Prostate gland (tissue), 2 donors: ENCODE data around the gene APBB3. TPM values are rescaled to one million over a fixed set of nuclear protein-coding genes. Genes with fewer than 3 reads are reported as not detected.
"Not testable (repeated sequence)": the region's sequence is repeated elsewhere in the genome, so short reads cannot be mapped to it uniquely, and the experiment has no call there.

Experiments
- DNase-seq: peaks from one replicate; pipeline ENCODE4 v3.0.0-alpha.2; 2019; ENCODE audit warnings: low spot score
- H3K27ac ChIP-seq, 2 donors: fragments of 200-600 bp; sonication (generic); 2 replicates each; pipeline ENCODE4 v1.5.1; 2017 to 2019
- H3K27me3 ChIP-seq: fragments of 200-600 bp; sonication (generic); replicated peaks from 2 replicates; pipeline ENCODE4 v1.5.1; 2019; ENCODE audit not compliant: insufficient read depth
- H3K36me3 ChIP-seq, 2 donors: fragments of 200-600 bp; sonication (generic); 1 replicate in 1 of 2; 2 replicates in 1 of 2; pipeline versions ENCODE4 v1.5.1 to v1.8.1; 2017 to 2019
- H3K4me1 ChIP-seq: fragments of 200-600 bp; sonication (generic); replicated peaks from 2 replicates; pipeline ENCODE4 v1.5.1; 2019
- H3K4me3 ChIP-seq, 2 donors: fragments of 200-600 bp; sonication (generic); 2 replicates each; pipeline ENCODE4 v1.5.1; 2017 to 2019
- H3K9me3 ChIP-seq: fragments of 200-600 bp; sonication (generic); 2 replicates; pipeline ENCODE4 v1.5.1; 2017
- POLR2A ChIP-seq: fragments of 450-650 bp; IDR thresholded peaks from one replicate; pipeline ENCODE4 v1.6.1; 2016; ENCODE audit warnings: antibody characterized with exemption, mild to moderate bottlenecking
- POLR2AphosphoS5 ChIP-seq: sonication (generic); formaldehyde crosslinking; IDR thresholded peaks from one replicate; pipeline ENCODE4 v1.6.1; 2017; ENCODE audit warnings: antibody characterized with exemption
- WGBS: methylation state at CpG from one replicate; pipeline ENCODE4 v1.1.5; 2018; 5-methylcytosine and 5-hydroxymethylcytosine counted together
- intact Hi-C: fragments of 100-400 bp; cut with DNase I; formaldehyde crosslinking; loops from one replicate; pipeline ENCODE4 v1.14.2; 2022
- total RNA-seq, 2 donors: library from RNA; depleted of rRNA; stranded (reverse); fragments of >200 nt; gene quantifications; one replicate each; pipeline ENCODE4 v1.1.0, GENCODE V29; 2016
- TF ChIP-seq, protein P1 (sequence below), 4 experiments: fragments of 200-600 bp in 2 of 4; fragments of 450-650 bp in 2 of 4; sonication (generic) in 2 of 4; IDR thresholded peaks; 1 replicate in 3 of 4; 2 replicates in 1 of 4; pipeline ENCODE4 v1.5.1; 2016 to 2019; ENCODE audit warnings: antibody characterized with exemption in 4 of 4, mild to moderate bottlenecking in 2 of 4, moderate library complexity in 2 of 4

Gene APBB3
- total RNA-seq, 2 donors from 2014 or later, result 23.7 to 70.7 TPM

DNA sequence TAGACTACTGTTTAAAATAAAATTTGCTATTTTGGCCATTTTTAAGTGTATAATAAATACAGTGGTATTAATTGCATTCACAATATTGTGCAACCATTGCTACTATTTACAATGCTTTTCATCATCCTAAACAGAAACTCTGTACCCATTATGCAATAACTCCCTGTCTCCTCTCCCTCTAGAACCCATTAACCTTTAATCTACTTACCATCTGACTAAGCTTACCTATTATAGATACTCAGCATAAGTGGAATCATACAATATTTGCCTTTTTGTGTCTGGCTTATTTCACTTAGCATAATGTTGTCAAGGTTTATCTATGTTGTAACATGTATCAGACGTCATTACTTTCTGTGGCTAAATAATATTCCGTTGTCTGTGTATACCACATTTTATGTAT, 42.6 kb upstream of the APBB3 start:
- TF ChIP-seq, protein P1, sequence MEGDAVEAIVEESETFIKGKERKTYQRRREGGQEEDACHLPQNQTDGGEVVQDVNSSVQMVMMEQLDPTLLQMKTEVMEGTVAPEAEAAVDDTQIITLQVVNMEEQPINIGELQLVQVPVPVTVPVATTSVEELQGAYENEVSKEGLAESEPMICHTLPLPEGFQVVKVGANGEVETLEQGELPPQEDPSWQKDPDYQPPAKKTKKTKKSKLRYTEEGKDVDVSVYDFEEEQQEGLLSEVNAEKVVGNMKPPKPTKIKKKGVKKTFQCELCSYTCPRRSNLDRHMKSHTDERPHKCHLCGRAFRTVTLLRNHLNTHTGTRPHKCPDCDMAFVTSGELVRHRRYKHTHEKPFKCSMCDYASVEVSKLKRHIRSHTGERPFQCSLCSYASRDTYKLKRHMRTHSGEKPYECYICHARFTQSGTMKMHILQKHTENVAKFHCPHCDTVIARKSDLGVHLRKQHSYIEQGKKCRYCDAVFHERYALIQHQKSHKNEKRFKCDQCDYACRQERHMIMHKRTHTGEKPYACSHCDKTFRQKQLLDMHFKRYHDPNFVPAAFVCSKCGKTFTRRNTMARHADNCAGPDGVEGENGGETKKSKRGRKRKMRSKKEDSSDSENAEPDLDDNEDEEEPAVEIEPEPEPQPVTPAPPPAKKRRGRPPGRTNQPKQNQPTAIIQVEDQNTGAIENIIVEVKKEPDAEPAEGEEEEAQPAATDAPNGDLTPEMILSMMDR (IDR thresholded peaks at IDR 0.05), result no peak
- TF ChIP-seq POLR2A, result no peak
- no peak for TF ChIP-seq POLR2AphosphoS5
- no peak overlapping the region for H3K4me3 ChIP-seq
- no peaks in the 10 kb centered on the region for H3K9me3 ChIP-seq
- DNase-seq, result no peak
- no peaks in the 10 kb centered on the region for H3K4me1 ChIP-seq
- H3K27ac ChIP-seq, result no peak overlapping the region
- WGBS, result 80% methylated on average over 2 of the region's 2 CpGs
- no peaks in the 10 kb centered on the region for H3K36me3 ChIP-seq
- no peaks in the 10 kb centered on the region for H3K27me3 ChIP-seq
- intact Hi-C loops, result no loop called here

GRCh38 chr5:140605879-140606278, 41.5 kb upstream of the APBB3 start:
- intact Hi-C loops, result no loop called here
- no peak for TF ChIP-seq POLR2A
- TF ChIP-seq, protein P1 (IDR thresholded peaks at IDR 0.05), result no peak
- TF ChIP-seq POLR2AphosphoS5, result no peak
- Histone ChIP-seq H3K9me3 (no peaks in the 10 kb centered on the region), H3K27me3 (no peaks in the 10 kb centered on the region), H3K27ac (no peak overlapping the region), H3K4me1 (no peaks in the 10 kb centered on the region), H3K36me3 (no peaks in the 10 kb centered on the region), H3K4me3 (no peak overlapping the region)
- DNase-seq, result no peak
- 87% methylated on average over 3 of the region's 3 CpGs for WGBS

DNA sequence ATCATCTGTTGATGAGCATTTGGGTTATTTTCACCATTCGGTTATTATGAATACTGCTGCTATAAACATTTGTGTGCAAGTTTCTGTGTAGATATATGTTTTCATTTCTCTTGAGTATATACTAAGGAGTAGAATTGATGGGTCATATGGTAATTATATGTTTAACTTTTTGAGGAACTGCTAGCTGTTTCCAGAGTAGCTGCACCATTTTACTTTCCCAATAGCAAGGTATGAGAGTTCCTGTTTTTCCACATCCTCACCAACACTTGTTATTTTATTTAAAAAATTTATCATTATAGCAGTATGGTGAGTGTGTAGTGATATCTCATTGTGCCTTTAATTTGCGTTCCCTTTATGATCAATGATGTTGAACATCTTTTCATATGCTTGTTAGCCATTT, 39.3 kb upstream of the APBB3 start:
- Histone ChIP-seq H3K9me3 (no peaks in the 10 kb centered on the region), H3K4me1 (no peaks in the 10 kb centered on the region), H3K27ac (no peak overlapping the region), H3K36me3 (no peaks in the 10 kb centered on the region), H3K27me3 (no peaks in the 10 kb centered on the region), H3K4me3 (no peak overlapping the region)
- 91% methylated on average over 2 of the region's 2 CpGs for WGBS
- DNase-seq, result no peak
- intact Hi-C loops, result no loop called here
- TF ChIP-seq POLR2AphosphoS5, result no peak
- TF ChIP-seq, protein P1 (IDR thresholded peaks at IDR 0.05), result no peak
- TF ChIP-seq POLR2A, result no peak

DNA sequence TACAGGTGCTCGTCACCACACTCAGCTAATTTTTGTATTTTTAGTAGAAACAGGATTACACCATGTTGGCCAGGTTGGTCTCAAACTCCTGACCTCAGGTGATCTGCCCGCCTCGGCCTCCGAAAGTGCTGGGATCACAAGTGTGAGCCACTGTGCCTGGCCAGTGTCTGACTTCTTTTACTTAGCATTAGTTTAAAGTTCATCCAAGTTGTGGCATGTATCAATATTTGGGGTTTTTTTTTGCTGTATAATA, 39.0 kb upstream of the APBB3 start:
- H3K27ac ChIP-seq, H3K4me1 ChIP-seq, H3K4me3 ChIP-seq, H3K27me3 ChIP-seq, H3K36me3 ChIP-seq, DNase-seq, intact Hi-C loops, H3K9me3 ChIP-seq: not testable (repeated sequence)
- WGBS, result 94% methylated on average over 4 of the region's 4 CpGs

GRCh38 chr5:140602147-140602546, 37.7 kb upstream of the APBB3 start:
- H3K36me3 ChIP-seq, result no peaks in the 10 kb centered on the region
- H3K4me3 ChIP-seq, result no peak overlapping the region
- TF ChIP-seq, protein P1 (IDR thresholded peaks at IDR 0.05), result no peak
- TF ChIP-seq POLR2A (no peak), POLR2AphosphoS5 (no peak)
- DNase-seq, result no peak
- H3K27me3 ChIP-seq, result no peaks in the 10 kb centered on the region
- H3K4me1 ChIP-seq, result no peaks in the 10 kb centered on the region
- no peak overlapping the region for H3K27ac ChIP-seq
- no peaks in the 10 kb centered on the region for H3K9me3 ChIP-seq
- WGBS, result 71% methylated on average over 4 of the region's 4 CpGs
- intact Hi-C loops, result no loop called here

DNA sequence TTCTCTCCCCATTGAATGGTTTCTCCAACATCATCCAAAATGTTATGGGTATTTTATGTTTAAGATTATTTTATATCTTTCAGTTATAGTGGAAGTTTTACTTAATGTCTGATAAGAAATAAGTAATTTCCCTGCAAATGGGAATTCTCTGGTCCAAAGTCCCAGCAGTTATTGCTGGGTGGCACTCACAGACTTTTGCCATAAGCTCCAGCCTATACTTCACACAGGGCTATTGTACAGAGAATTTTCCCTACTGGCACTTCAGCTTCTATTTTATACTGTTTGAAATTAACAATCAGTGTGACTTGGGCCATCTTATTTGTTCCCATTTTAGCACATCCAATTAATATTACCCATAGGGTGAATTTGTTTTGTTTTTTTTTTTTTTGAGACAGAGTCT, 35.7 kb upstream of the APBB3 start:
- TF ChIP-seq POLR2AphosphoS5 (no peak), POLR2A (no peak)
- TF ChIP-seq, protein P1 (IDR thresholded peaks at IDR 0.05), result no peak
- intact Hi-C loops, result no loop called here

More for the DNA sequence above, 35.7 kb upstream of the APBB3 start:
- no peak overlapping the region for H3K27ac ChIP-seq
- DNase-seq, result no peak
- no peak overlapping the region for H3K4me3 ChIP-seq
- no peaks in the 10 kb centered on the region for H3K9me3 ChIP-seq
- H3K4me1 ChIP-seq, result no peaks in the 10 kb centered on the region
- no peaks in the 10 kb centered on the region for H3K27me3 ChIP-seq
- H3K36me3 ChIP-seq, result no peaks in the 10 kb centered on the region
